HuH-7 (cell line): Measurements from ENCODE around the gene BSPRY.
"Not testable (repeated sequence)": the region's sequence is repeated elsewhere in the genome, so short reads cannot be mapped to it uniquely, and the experiment has no call there.

ENCODE experiments used
- DNase-seq: peaks from one replicate; pipeline ENCODE4 v3.0.0; 2011; ENCODE audit warnings: low spot score

The BSPRY gene

GRCh38 chr9:113341712-113342410, 7.5 kb upstream of the BSPRY start:
- no peak for DNase-seq

GRCh38 chr9:113343732-113344231, 5.6 kb upstream of the BSPRY start:
- DNase-seq, result no peak

GRCh38 chr9:113345190-113345589, 4.2 kb upstream of the BSPRY start:
- DNase-seq, result no peak

GRCh38 chr9:113345671-113346070, 3.7 kb upstream of the BSPRY start:
- DNase-seq, result no peak

- no peak for DNase-seq
These were observed 904 bp upstream of the BSPRY start for GRCh38 chr9:113348437-113348836.

DNA sequence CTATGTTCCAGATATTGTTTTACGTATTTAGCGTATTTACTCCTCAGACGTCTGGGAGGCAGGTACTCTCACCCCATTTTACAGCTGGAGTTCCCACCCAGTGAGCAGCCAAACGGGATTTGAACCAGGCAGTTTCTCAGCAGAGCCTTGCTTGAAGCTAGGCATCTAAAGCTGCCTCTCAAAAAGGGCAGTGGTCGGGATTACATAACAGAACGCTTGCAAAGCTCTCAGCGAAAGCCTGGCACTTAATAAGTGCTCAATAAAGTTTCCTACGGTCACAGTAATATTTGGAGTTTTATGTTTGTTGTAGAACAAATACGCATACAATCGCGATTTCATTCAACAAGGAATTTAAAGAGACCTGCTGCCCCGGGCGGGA, 286 bp upstream of the BSPRY start:
- DNase-seq, result no peak

- no peak for DNase-seq
These were observed 843 bp downstream of the BSPRY start for GRCh38 chr9:113350107-113350661.

DNA sequence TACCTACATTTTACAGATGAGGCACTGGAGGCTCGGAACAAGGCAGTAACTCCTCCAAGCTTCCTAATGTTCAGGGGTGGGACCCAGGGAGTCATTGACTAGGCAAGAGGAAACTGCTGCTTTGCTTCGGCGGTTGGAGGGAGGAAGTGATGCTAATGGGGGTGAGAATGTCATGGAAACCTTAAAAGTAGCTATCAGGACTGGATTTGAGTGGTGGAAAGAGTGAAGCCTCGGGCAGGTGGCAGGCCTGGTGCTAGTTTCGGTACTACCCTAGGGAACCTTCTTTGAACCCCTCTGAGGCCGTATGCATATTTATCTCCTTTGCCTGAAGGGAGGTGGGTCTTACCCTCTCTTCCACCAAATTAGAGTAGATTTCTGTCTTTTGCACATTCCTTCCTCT, 1.6 kb downstream of the BSPRY start:
- no peak for DNase-seq

DNA sequence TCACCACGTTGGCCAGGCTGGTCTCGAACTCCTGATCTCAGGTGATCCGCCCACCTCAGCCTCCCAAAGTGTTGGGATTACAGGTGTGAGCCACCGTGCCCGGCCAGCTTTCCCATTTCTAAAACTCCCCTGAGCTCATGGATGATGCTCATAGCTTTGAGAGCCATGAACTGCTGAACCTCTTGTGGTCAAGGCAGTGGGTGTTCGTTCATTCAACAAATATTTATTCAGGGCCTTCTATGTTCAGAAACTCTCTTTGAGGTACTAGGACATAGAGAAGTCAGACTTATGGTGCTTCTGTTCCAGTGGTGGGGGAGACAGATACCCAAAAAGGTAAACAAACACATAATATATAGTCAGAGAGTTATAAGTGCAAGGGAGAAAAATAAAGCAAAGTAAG, 2.7 kb downstream of the BSPRY start:
- no peak for DNase-seq

- no peak for DNase-seq
These were observed 3.1 kb downstream of the BSPRY start for GRCh38 chr9:113352411-113352810.

DNA sequence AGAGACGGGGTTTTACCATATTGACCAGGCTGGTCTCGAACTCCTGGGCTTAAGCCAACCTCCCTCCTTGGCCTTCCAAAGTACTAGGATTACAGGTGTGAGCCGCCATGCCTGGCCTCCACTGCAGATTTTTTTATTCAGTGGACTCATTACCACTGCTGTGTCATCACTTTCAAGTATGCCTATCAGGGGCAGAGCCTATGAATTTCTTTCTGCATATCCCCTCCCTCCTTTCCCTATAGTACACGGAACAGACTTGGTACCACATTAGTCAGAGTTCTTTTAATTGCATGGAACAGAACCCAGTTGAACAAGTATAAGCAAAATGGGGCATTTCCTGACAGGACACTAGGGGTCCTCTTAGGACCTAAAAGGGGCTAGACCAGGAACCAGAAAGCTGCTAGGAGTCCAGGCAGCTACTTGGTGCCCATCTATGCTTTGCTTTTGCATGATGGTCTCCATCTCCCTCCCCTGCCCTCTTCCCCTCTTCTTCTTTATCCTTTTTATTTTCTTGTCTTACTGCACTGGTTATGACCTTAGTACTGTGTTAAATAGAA, 5.8 kb downstream of the BSPRY start:
- DNase-seq, result peak; percentile 48

DNA sequence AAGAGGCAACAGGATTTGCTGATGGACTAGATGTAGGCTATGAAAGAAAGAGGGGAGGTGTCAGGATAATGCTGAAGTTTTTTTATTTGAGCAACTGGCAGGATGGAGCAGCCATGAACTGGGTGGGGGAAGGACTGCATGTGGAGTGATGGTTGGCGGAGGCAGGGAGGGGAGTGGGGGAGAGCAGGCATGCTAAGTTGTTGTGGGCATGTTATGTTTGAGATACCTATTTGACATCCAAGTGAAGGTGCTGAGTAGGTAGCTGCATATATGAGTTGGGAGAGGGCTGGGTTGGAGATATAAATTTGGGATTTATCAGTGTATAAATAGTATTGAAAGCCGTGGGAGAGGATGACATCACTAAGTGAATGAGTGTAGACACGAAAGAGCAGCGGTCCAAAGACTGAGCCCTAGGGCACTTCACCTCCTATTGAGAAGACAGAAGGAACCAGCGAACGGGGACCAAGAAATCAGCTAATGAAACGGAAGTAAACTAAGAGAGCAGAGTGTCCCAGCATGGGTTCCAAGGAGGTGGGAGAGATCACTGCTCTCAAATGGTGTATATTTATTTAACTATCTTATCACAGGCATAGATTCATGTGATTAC, 7.4 kb downstream of the BSPRY start:
- no peak for DNase-seq

DNA sequence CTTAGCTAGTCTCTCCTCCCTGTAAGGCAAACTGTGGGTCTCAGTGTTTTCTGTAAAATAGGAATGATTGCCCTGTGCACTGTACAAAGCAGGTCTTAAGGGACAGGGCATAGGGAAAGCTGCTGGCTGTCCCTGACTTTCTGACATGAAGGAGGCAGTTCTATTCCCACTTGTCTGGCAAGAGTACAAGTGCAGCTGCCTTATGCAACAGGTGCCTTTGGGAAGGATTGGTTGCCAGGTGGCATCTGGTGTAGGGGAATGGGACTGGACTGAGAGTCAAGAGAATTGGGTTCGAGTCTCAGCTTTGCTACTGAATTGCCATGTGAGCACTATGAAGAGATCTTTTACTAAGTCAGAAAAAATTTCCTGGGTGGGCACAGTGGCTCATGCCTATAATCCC, 10.0 kb downstream of the BSPRY start:
- no peak for DNase-seq

DNA sequence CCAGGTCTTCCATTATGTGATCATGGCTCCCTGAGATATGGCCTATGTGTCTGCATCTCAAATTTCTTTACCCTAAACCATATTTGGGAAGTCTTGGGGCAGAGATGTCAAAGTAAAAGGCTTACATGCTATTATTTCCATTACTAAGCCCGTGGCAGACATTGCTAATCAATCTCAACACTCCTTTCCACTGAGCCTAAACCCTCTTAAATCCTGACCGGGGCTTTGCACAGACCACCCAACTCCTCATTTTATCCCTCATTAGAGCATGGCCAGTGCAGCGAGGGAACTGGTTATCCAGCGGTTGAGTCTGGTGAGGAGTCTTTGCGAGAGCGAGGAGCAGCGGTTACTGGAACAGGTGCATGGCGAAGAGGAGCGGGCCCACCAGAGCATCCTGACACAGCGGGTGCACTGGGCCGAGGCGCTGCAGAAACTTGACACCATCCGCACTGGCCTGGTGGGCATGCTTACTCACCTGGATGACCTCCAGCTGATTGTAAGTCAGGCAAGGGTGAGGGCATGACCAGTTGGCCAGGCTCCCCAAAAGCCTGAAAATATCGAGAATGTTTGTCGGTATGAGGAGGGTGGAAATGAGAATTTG, 11.0 kb downstream of the BSPRY start:
- DNase-seq, result no peak

DNA sequence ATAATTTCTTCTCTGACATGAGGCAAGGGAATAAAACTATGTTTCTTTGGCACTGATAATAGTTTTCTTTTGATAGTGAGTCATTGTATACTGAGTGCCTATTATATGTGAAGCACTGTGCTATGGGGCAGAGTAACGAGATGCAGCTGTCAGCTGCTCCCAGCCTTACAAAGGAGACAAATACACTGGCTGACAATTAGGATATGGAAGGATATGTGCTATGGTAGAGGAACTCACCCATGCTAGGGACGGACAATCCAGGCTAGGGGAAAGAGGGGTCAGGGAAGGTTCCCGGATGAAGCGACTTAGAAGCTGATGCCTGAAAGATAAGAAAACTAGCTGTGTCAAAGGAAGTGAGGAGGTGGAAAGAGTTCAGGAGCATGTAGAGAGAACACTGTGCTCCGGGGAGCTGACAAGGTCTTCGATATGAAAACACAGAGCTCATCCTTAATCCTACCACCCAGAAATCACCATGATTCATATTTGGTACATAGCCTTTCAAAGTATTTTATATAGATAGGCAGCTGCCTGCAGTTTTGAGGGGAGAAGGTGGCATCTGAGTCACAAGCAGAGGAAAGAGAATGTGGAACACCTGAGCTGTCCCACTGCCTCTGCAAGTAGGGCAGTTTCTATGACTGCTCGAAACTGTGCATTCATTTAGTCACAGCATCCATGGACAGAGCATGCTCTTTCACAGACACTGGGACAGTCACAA, 12.1 kb downstream of the BSPRY start:
- no peak for DNase-seq

DNA sequence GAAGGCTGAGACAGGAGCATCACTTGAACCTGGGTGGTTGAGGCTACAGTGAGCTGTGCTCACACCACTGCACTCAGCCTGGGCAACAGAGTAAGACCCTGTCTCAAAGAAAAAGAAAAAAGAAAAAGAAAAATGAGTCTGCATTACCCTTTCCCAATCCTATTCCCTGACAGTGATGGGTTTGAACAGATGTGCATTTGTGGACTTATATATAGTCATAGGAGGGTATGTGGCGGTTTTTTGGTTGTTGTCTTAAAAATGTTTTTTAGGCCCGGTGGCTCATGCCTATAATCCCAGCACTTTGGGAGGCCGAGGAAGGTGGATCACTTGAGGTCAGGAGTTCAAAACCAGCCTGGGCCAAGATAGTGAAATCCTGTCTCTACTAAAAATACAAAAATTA, 14.0 kb downstream of the BSPRY start:
- no peak for DNase-seq

DNA sequence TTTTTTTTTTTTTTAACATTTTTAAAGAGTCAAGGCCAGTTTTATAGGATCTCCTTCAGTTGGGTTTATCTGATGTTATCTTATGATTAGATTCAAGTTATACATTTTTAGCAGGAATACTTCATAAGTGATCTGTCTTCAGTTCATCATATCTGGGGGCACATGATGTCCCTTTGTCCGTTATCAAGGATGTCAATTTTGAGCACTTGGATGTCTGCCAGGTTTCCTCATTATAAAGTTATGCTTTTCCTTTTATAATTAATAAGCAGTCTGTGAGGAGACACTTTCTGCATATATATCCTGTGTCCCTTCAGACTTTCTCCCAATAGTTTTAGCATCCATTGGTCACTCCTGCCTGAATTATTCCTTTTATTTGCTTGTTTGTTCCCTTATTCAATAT, 15.6 kb downstream of the BSPRY start:
- DNase-seq, result no peak

DNA sequence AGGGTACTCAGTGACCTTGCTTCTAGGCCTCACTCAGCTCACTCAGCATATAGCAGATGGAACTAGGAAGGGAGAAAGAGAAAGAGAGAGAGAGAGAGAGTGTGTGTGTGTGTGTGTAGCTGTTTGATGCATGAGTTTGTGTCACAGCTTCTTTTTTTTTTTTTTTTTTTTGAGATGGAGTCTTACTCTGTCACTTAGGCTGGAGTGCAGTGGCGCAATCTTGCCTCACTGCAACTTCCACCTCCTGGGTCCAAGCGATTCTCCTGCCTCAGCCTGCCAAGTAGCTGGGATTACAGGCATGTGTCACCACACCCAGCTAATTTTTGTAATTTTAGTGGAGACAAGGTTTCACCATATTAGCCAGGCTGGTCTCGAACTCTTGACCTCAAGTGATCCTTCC, 16.3 kb downstream of the BSPRY start:
- not testable (repeated sequence) for DNase-seq

DNA sequence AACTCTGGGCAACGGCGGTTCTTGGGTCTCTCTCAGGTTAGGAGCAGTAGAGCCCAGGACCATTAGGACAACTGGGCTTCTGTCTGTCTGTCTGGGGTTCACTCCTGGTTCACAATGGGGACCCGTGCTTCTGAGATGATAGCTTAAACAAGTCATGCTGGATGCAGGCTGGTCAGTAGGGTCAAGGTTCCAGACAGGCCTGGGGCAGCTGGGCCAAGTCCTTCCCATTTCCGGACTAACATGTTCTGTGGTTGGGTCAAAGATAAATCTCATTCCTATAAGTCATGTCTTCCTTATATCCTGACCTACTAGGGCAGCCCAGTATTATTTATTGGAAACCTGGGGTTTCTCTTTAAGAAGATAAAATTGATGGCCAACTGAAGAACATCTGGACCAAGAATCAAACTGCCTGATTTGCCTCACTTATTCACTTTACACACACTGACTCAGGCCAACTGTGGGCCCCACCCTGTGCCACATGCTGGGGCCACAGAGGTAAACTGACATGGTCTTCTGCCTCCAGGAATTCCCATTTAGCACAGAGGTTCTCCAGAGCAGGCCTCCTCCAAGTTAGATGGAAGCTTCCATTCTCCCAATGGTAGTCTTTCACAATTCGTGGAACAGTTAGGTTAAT, 19.1 kb downstream of the BSPRY start:
- DNase-seq, result no peak

DNA sequence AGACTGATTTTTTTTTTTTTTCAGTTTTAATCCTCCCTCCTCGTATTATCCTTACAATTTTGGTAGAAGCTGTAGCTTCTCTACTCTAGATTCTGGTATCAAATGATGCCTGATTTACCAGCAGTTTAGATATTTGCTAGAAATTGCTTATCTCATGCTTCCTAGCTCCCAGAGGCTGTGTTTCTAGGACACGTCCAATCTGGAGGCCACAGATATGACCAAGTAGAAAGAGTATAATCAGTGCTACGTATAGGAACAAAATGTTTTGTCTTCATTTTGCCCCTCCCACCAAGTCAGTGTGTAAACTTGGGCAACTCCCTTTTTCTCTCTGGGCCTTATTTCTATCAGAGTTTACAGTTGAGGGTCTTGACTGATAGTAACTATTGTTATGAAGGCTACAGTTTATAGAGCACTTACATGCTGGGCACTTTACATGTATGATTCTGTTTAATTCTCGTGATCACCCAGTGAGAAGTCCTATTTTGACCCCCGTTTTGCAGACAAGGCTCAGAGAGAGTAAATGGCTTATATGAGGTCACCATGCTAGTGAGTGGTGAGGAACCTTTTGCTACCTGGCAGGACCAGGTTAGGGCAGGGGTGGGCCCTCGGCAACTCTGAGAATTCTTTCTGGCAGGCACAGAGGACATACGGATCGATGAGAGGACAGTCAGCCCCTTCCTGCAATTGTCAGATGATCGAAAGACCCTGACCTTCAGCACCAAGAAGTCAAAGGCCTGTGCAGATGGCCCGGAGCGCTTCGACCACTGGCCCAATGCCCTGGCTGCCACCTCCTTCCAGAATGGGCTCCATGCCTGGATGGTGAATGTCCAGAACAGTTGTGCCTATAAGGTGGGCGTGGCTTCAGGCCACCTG, 19.9 kb downstream of the BSPRY start:
- no peak for DNase-seq

DNA sequence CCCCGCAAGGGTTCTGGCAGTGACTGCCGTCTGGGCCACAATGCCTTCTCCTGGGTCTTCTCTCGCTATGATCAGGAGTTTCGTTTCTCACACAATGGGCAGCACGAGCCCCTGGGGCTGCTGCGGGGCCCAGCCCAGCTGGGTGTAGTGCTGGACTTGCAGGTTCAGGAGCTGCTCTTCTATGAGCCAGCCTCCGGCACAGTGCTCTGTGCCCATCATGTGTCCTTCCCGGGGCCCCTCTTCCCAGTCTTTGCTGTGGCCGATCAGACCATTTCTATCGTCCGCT, 20.5 kb downstream of the BSPRY start:
- no peak for DNase-seq
